SK-N-SH (cell line): ENCODE measurements around the gene FBXW9. TPM values are rescaled to one million over a fixed set of nuclear protein-coding genes. Genes with fewer than 3 reads are reported as not detected.

ENCODE experiments used
- CTCF ChIA-PET: fragments of 300-600, 350-600 bp; formaldehyde crosslinking; extraction: SDS; loops from one replicate; lab custom pipeline; 2021; lab: Yijun Ruan, JAX
- POLR2A ChIA-PET: fragments of 350-600 bp; sonication (Branson Sonifier 250); formaldehyde crosslinking; extraction: SDS; loops from one replicate; lab custom pipeline; 2020; ENCODE audit warnings: antibody characterized with exemption, inconsistent platforms; lab: Yijun Ruan, JAX
- DNase-seq: peaks from one replicate; pipeline ENCODE4 v3.0.0; 2012
- H2AFZ ChIP-seq: fragments of 200-600 bp; sonication (generic); 2 replicates; pipeline ENCODE4 v1.8.1; 2016; ENCODE audit warnings: antibody characterized with exemption, mild to moderate bottlenecking, low read depth
- H3F3A ChIP-seq: fragments of 200-600 bp; sonication (generic); replicated peaks from 2 replicates; pipeline ENCODE3; 2016; ENCODE audit warnings: antibody characterized with exemption, mild to moderate bottlenecking; ENCODE audit not compliant: insufficient read depth
- H3K27ac ChIP-seq, 2 experiments: fragments of 200-500 bp in 1 of 2; fragments of 200-600 bp in 1 of 2; sonication (Bioruptor generic) in 1 of 2; sonication (generic), shearing (Covaris generic) in 1 of 2; 2 replicates each; pipeline versions ENCODE4 v1.5.1 to v1.6.1; 2014 to 2016; ENCODE audit warnings: low read depth in 2 of 2, inconsistent platforms in 1 of 2, low read length in 1 of 2, mild to moderate bottlenecking in 1 of 2, mixed read lengths in 1 of 2
- H3K27me3 ChIP-seq: fragments of 200-600 bp; sonication (generic), shearing (Covaris generic); 2 replicates; pipeline ENCODE4 v1.6.1; 2016; ENCODE audit warnings: mixed run types; ENCODE audit not compliant: insufficient read depth
- H3K36me3 ChIP-seq, 2 experiments: fragments of 200-500 bp in 1 of 2; fragments of 200-600 bp in 1 of 2; sonication (Bioruptor generic) in 1 of 2; sonication (generic) in 1 of 2; replicated peaks in 1 of 2; 2 replicates each; pipeline versions ENCODE3 to v1.5.1; 2014 to 2016; ENCODE audit warnings: low read length in 1 of 2, mild to moderate bottlenecking in 1 of 2; ENCODE audit not compliant: insufficient read depth in 2 of 2, control insufficient read depth in 1 of 2
- H3K4me1 ChIP-seq, 2 experiments: fragments of 200-500 bp in 1 of 2; fragments of 200-600 bp in 1 of 2; sonication (Bioruptor generic) in 1 of 2; sonication (generic), shearing (Covaris generic) in 1 of 2; 2 replicates each; pipeline versions ENCODE4 v1.5.1 to v1.6.1; 2014 to 2016; ENCODE audit warnings: low read depth in 1 of 2, low read length in 1 of 2, mixed run types in 1 of 2; ENCODE audit not compliant: insufficient read depth in 2 of 2, control insufficient read depth in 1 of 2
- H3K4me2 ChIP-seq: fragments of 200-600 bp; sonication (generic), shearing (Covaris generic); 2 replicates; pipeline ENCODE4 v1.6.1; 2017; ENCODE audit warnings: mixed run types
- H3K4me3 ChIP-seq, 2 experiments: fragments of 200-500 bp in 1 of 2; fragments of 200-600 bp in 1 of 2; sonication (Bioruptor generic) in 1 of 2; sonication (generic), shearing (Covaris generic) in 1 of 2; 2 replicates each; pipeline versions ENCODE4 v1.5.1 to v1.8.1; 2014 to 2016; ENCODE audit warnings: low read depth in 2 of 2, inconsistent platforms in 1 of 2, low read length in 1 of 2, mild to moderate bottlenecking in 1 of 2, mixed read lengths in 1 of 2, moderate library complexity in 1 of 2
- H3K79me2 ChIP-seq: fragments of 200-600 bp; sonication (generic); 2 replicates; pipeline ENCODE4 v1.8.1; 2017; ENCODE audit warnings: mild to moderate bottlenecking; ENCODE audit not compliant: insufficient read depth
- H3K9ac ChIP-seq: fragments of 200-600 bp; sonication (generic); 2 replicates; pipeline ENCODE4 v1.6.1; 2017; ENCODE audit warnings: mixed run types
- H3K9me2 ChIP-seq: fragments of 200-600 bp; sonication (generic); 2 replicates; pipeline ENCODE4 v1.6.1; 2017; ENCODE audit warnings: mixed run types
- H3K9me3 ChIP-seq: fragments of 200-600 bp; sonication (generic); 2 replicates; pipeline ENCODE4 v1.6.1; 2017; ENCODE audit warnings: mixed run types, mild to moderate bottlenecking, moderate library complexity
- H4K20me1 ChIP-seq: fragments of 200-600 bp; sonication (generic); 2 replicates; pipeline ENCODE4 v1.6.1; 2017; ENCODE audit warnings: mild to moderate bottlenecking, mixed run types; ENCODE audit not compliant: insufficient read depth
- CHD2 ChIP-seq: fragments of 150-350 bp; IDR thresholded peaks from 2 replicates; pipeline ENCODE4 v1.6.1; 2018; ENCODE audit warnings: low read length; ENCODE audit not compliant: partially characterized antibody
- ELF1 ChIP-seq: IDR thresholded peaks from 2 replicates; pipeline ENCODE4 v1.4.0; 2012
- EP300 ChIP-seq, 2 experiments: IDR thresholded peaks; 2 replicates each; pipeline versions ENCODE4 v1.4.0 to v1.6.1; 2012; ENCODE audit warnings: borderline replicate concordance in 1 of 2, low read depth in 1 of 2, low read length in 1 of 2
- EZH2phosphoT487 ChIP-seq: fragments of 200-600 bp; sonication (generic); IDR thresholded peaks from 2 replicates; pipeline ENCODE4 v1.6.1; 2017; ENCODE audit warnings: low read depth, mixed run types, mild to moderate bottlenecking, antibody characterized with exemption, moderate library complexity, borderline replicate concordance
- FOSL2 ChIP-seq: IDR thresholded peaks from 2 replicates; pipeline ENCODE4 v1.4.0; 2012; ENCODE audit warnings: low read depth, mild to moderate bottlenecking, moderate library complexity, borderline replicate concordance
- FOXJ3 ChIP-seq: sonication (generic); formaldehyde crosslinking; IDR thresholded peaks from 2 replicates; pipeline ENCODE4 v1.5.1; 2020; ENCODE audit warnings: mild to moderate bottlenecking, missing genetic modification reagents
- FOXM1 ChIP-seq: IDR thresholded peaks from 2 replicates; pipeline ENCODE4 v1.4.0; 2012; ENCODE audit warnings: low read depth, mild to moderate bottlenecking
- GABPA ChIP-seq: IDR thresholded peaks from 2 replicates; pipeline ENCODE4 v1.4.0; 2012; ENCODE audit warnings: low read depth, mild to moderate bottlenecking
- GATA2 ChIP-seq: sonication (generic); formaldehyde crosslinking; IDR thresholded peaks from 2 replicates; pipeline ENCODE4 v1.5.0; 2020; ENCODE audit warnings: mild to moderate bottlenecking, missing genetic modification reagents
- MEF2A ChIP-seq: IDR thresholded peaks from 2 replicates; pipeline ENCODE4 v1.4.0; 2012; ENCODE audit warnings: low read depth, borderline replicate concordance
- MXI1 ChIP-seq: IDR thresholded peaks from 2 replicates; pipeline ENCODE4 v1.6.1; 2012; ENCODE audit warnings: mild to moderate bottlenecking, low read depth, low read length, improper control_type of control experiment
- NFIC ChIP-seq: IDR thresholded peaks from 2 replicates; pipeline ENCODE4 v1.4.0; 2012; ENCODE audit warnings: borderline replicate concordance
- NRF1 ChIP-seq: IDR thresholded peaks from 2 replicates; pipeline ENCODE4 v1.6.1; 2012; ENCODE audit warnings: low read depth, mild to moderate bottlenecking, low read length
- PBX3 ChIP-seq: IDR thresholded peaks from 2 replicates; pipeline ENCODE4; 2012
- POLR2AphosphoS5 ChIP-seq: IDR thresholded peaks from 2 replicates; pipeline ENCODE4 v1.6.1; 2012; ENCODE audit warnings: low read depth, low read length
- RAD21 ChIP-seq: IDR thresholded peaks from 2 replicates; pipeline ENCODE4 v1.6.1; 2012; ENCODE audit warnings: mild to moderate bottlenecking, low read length
- RCOR1 ChIP-seq: fragments of 150-350 bp; IDR thresholded peaks from 2 replicates; pipeline ENCODE4 v1.6.1; 2017; ENCODE audit warnings: antibody characterized with exemption, low read length
- RFX5 ChIP-seq: IDR thresholded peaks from 2 replicates; pipeline ENCODE4 v1.6.1; 2012; ENCODE audit warnings: mild to moderate bottlenecking, improper control_type of control experiment, low read length
- RXRA ChIP-seq: IDR thresholded peaks from 2 replicates; pipeline ENCODE4 v1.4.0; 2012; ENCODE audit warnings: low read depth, mild to moderate bottlenecking, borderline replicate concordance
- SIN3A ChIP-seq: IDR thresholded peaks from 2 replicates; pipeline ENCODE4 v1.6.1; 2012; ENCODE audit warnings: low read depth, mild to moderate bottlenecking, low read length, moderate library complexity, borderline replicate concordance
- SMC3 ChIP-seq: IDR thresholded peaks from 2 replicates; pipeline ENCODE4 v1.6.1; 2012; ENCODE audit warnings: low read depth, low read length, improper control_type of control experiment
- TAF1 ChIP-seq: IDR thresholded peaks from 2 replicates; pipeline ENCODE4 v1.6.1; 2012; ENCODE audit warnings: low read depth, mild to moderate bottlenecking, low read length, moderate library complexity, borderline replicate concordance
- TCF12 ChIP-seq: IDR thresholded peaks from 2 replicates; pipeline ENCODE4 v1.4.0; 2012
- TEAD4 ChIP-seq: IDR thresholded peaks from 2 replicates; pipeline ENCODE4 v1.4.0; 2012; ENCODE audit warnings: mild to moderate bottlenecking, borderline replicate concordance; ENCODE audit not compliant: insufficient read depth
- YY1 ChIP-seq: IDR thresholded peaks from 2 replicates; pipeline ENCODE4 v1.4.0; 2012; ENCODE audit warnings: low read depth, mild to moderate bottlenecking
- WGBS: methylation state at CpG from one replicate; pipeline ENCODE4 v1.1.6; 2017; ENCODE audit warnings: low lambda C conversion rate; 5-methylcytosine and 5-hydroxymethylcytosine counted together
- polyA plus RNA-seq, 3 experiments: library from polyadenylated mRNA; depleted of rRNA; stranded (reverse); fragments of >200 nt; gene quantifications; 2 replicates each; pipeline ENCODE4 v1.2.3, GENCODE V29; 2012
- TF ChIP-seq, protein P1 (sequence below): fragments of 150-350 bp; IDR thresholded peaks from 2 replicates; pipeline ENCODE4 v1.6.1; 2017; ENCODE audit warnings: antibody characterized with exemption, low read length, low read depth, borderline replicate concordance
- TF ChIP-seq, protein P2 (sequence below): IDR thresholded peaks from 2 replicates; pipeline ENCODE4 v1.4.0; 2012; ENCODE audit warnings: low read depth
- TF ChIP-seq, protein P3 (sequence below): IDR thresholded peaks from 2 replicates; pipeline ENCODE4 v1.4.0; 2012; ENCODE audit warnings: low read depth, borderline replicate concordance
- TF ChIP-seq, protein P4 (sequence below): IDR thresholded peaks from 2 replicates; pipeline ENCODE4 v1.4.0; 2012; ENCODE audit warnings: low read depth, borderline replicate concordance

FBXW9 gene
- polyA plus RNA-seq, 1 of the 3 experiments (the other 2 are of a cell fraction), result 26.6 TPM

DNA sequence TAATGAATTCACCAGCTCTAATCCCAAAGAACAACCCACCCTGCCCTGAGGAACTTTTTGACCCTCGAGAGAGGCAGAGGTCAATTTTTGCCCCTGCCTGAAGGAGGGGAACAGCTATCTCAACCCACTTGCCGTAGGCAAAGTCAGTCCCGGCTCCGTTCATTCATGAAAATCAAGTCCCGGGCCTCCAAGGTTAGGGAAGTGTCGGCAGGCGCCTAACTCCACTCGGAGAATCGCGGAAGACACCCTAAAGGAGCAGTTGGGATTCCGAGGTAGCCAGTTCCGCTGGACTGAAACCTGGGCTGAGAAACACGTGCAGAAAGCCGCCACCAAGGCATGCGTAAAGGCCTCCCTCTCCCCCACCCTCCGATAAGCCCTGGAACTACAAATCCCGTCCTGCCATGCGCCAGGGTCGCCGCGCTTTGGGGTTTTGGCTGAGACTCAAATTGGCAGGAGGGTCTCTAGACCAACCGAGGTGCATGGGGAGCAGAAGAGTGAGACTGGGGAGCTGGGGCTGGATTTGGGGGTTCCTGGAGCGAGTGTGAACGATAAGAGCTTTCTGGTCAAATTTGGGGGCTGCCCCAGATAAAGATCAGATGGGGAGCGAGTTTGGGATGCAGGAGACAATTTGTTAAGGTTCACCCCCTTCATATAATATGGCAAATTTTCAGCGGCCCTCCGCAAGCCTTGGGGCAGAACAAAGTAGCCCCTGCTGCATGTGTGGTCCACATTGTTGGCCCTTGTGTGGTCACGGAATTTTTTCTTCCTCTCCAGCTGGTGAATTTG is 27.4 kb upstream of the FBXW9 start, which contains the start of gene TNPO2:
TSS of gene TNPO2 (minus strand) at position 292 of the 786 bp plus-strand sequence. CDS start 2,955 bp downstream, outside the sequence.
- CTCF ChIA-PET, result interaction anchor here (0.7 to 3.8 kb wide), 6 partner anchors 9 to 124 kb away, joined by 3 to 25 read pairs (median 4); partner anchors contain the start of gene TRIR
- H3K9ac ChIP-seq, result peak within 1 kb of the TSS; percentile 95
- no peaks in the 10 kb centered on the region for H3K27me3 ChIP-seq
- peaks cover 5 to 9% of the 10 kb centered on the region in 2 experiments for H3K36me3 ChIP-seq
- peaks cover 7 to 8% of the 10 kb centered on the region in 2 experiments; a peak in 3 of 4 replicates for H3K4me1 ChIP-seq
- POLR2A ChIA-PET, result interaction anchor here (1.0 to 1.6 kb wide), 4 partner anchors 8 to 222 kb away, joined by 3 to 6 read pairs (median 4); partner anchors contain the start of genes FBXW9 and RAD23A
- peak; percentile 88 for DNase-seq
- 6% methylated on average over 21 of the region's 28 CpGs for whole genome bisulfite sequencing
- H4K20me1 ChIP-seq, result no peaks in the 10 kb centered on the region
- H2AFZ ChIP-seq, result peak within 1 kb of the TSS; percentile 75
- H3F3A ChIP-seq, result peaks cover 22% of the 10 kb centered on the region
- no peaks in the 10 kb centered on the region for H3K9me2 ChIP-seq
- peaks cover 48% of the 10 kb centered on the region for H3K79me2 ChIP-seq
- H3K4me3 ChIP-seq, result peak within 1 kb of the TSS; percentile 63 to 77
- H3K4me2 ChIP-seq, result peak within 1 kb of the TSS; percentile 89
- no peaks in the 10 kb centered on the region for H3K9me3 ChIP-seq
- H3K27ac ChIP-seq, result peak within 1 kb of the TSS; percentile 88 to 89
- no peak for TF ChIP-seq MEF2A
- TF ChIP-seq FOXM1, result no peak
- no peak for TF ChIP-seq TAF1
- TF ChIP-seq FOXJ3 (CRISPR knock-in tag), result no peak
- TF ChIP-seq CHD2, result no peak
- TF ChIP-seq RFX5, result no peak
- TF ChIP-seq EP300 (IDR thresholded peaks at IDR 0.05; ENCODE audit: borderline replicate concordance in 1 of 2, low read depth in 1 of 2, low read length in 1 of 2), result no peak
- no peak for TF ChIP-seq YY1
- TF ChIP-seq SMC3, result no peak
- TF ChIP-seq POLR2AphosphoS5, result peak; percentile 68
- TF ChIP-seq RAD21, result no peak
- peak; percentile 71 for TF ChIP-seq NRF1
- TF ChIP-seq, protein P1, sequence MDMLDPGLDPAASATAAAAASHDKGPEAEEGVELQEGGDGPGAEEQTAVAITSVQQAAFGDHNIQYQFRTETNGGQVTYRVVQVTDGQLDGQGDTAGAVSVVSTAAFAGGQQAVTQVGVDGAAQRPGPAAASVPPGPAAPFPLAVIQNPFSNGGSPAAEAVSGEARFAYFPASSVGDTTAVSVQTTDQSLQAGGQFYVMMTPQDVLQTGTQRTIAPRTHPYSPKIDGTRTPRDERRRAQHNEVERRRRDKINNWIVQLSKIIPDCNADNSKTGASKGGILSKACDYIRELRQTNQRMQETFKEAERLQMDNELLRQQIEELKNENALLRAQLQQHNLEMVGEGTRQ, result no peak
- peak; percentile 83 for TF ChIP-seq GATA2 (CRISPR knock-in tag)
- TF ChIP-seq EZH2phosphoT487, result no peak
- no peak for TF ChIP-seq RXRA
- no peak for TF ChIP-seq ELF1
- TF ChIP-seq, protein P2, sequence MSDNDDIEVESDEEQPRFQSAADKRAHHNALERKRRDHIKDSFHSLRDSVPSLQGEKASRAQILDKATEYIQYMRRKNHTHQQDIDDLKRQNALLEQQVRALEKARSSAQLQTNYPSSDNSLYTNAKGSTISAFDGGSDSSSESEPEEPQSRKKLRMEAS, result peak; percentile 99
- no peak for TF ChIP-seq TCF12
- TF ChIP-seq RCOR1, result no peak
- TF ChIP-seq NFIC, result peak; percentile 72
- no peak for TF ChIP-seq TEAD4
- TF ChIP-seq FOSL2, result no peak
- peak; percentile 100 for TF ChIP-seq MXI1
- TF ChIP-seq GABPA, result peak; percentile 31; the same call in 1 of the 2 replicates
- TF ChIP-seq, protein P3, sequence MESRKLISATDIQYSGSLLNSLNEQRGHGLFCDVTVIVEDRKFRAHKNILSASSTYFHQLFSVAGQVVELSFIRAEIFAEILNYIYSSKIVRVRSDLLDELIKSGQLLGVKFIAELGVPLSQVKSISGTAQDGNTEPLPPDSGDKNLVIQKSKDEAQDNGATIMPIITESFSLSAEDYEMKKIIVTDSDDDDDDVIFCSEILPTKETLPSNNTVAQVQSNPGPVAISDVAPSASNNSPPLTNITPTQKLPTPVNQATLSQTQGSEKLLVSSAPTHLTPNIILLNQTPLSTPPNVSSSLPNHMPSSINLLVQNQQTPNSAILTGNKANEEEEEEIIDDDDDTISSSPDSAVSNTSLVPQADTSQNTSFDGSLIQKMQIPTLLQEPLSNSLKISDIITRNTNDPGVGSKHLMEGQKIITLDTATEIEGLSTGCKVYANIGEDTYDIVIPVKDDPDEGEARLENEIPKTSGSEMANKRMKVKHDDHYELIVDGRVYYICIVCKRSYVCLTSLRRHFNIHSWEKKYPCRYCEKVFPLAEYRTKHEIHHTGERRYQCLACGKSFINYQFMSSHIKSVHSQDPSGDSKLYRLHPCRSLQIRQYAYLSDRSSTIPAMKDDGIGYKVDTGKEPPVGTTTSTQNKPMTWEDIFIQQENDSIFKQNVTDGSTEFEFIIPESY, result 0 out of 2 replicates have a peak, but pooled peaks have one; percentile 22
- TF ChIP-seq PBX3, result no peak
- TF ChIP-seq, protein P4, sequence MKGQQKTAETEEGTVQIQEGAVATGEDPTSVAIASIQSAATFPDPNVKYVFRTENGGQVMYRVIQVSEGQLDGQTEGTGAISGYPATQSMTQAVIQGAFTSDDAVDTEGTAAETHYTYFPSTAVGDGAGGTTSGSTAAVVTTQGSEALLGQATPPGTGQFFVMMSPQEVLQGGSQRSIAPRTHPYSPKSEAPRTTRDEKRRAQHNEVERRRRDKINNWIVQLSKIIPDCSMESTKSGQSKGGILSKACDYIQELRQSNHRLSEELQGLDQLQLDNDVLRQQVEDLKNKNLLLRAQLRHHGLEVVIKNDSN, result peak; percentile 69; the same call in 1 of the 2 replicates
- TF ChIP-seq SIN3A, result peak; percentile 84
